ENCODE measurements around the gene WASL.
A peak's percentile ranks its signal among the peaks of the same experiment; 100 is the strongest.
"Not testable (repeated sequence)": the region's sequence is repeated elsewhere in the genome, so short reads cannot be mapped to it uniquely, and the experiment has no call there.

Gene WASL

DNA sequence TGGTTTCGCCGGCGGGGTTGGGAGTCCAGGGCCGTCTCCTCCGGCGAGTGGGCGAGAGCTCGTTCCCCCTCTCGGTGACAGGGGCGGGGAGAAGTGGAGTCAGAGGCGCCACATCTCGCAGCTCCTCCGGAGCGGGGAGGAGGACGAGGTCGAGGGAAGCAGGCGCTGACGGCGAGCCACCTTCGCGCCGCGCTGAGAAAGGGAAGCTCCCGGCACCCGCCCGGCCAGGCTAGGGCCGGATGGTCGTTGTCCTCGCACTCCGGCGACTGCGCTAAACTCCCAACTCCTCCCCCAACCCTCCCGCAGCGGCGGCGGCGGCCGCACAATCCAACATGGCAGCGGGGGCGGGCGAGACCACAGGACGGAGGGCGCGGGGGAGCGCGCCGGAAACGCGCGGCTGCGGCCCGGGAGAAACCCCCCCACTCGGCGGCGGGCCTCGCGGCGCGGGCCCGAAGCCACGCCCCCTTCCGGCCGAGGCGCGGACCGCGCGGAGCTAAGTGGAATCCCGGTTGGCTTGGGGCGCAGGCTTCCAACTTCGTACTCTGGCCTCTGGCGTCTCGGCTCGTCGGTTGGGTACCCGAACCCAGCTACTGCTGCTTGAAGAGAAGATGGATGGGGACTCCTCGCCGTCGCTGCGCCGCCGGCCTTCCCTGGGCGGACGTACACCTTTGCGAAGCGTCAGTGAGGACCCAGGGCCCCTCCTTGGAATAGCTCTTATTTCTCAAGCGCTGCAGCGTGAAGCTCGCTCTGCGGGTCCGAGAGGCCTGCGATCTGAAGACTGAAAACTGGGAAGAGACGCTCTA, at the start of gene WASL:
Gene WASL (minus strand): TSS at position 270 of the 803 bp plus-strand sequence. CDS start 269 bp downstream, at position 1.
- peak; percentile 82 for DNase-seq (ENCODE audit: low spot score)
- FAIRE-seq, result no peak

DNA sequence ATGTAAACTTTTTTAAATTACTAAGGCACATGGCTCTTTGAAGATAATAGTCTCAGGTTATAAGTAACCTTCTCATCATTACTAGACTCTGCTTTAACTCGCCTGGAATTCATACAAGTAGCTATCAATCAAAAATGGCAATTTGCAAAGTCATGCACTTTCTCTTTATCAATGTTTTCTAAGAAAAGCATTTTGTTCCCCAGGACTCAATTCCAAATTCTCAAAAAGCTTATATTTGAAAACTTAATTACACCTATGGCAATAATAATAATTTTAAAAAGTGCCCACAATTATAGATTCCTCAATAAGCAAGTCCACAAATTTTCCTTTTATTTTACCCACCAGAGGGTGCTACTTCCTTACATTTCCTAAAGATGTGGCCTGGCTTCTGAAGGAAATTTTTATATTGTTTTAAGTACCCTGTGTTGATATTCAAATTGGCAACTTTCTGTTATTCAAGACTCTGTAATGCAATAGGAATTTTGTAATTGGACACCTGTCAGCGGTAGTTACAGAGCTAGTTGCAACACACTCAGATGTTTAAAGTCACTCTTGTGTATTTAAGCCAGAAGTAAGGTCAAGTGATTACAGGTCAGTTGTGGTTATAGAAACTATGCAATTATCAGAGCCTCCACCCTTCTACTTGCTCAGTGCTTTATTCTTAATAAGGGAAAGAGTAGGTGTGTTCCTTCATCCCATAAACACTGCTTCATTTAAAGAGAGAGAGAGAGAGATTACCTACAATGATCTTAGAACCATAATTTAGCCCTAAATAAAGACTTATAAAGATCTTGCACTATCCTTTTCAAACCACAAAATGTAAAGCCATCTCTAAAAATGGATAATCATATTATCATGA, 49.1 kb upstream of the WASL start:
- FAIRE-seq (no peak), DNase-seq (ENCODE audit: low spot score) (peak; percentile 31)

DNA sequence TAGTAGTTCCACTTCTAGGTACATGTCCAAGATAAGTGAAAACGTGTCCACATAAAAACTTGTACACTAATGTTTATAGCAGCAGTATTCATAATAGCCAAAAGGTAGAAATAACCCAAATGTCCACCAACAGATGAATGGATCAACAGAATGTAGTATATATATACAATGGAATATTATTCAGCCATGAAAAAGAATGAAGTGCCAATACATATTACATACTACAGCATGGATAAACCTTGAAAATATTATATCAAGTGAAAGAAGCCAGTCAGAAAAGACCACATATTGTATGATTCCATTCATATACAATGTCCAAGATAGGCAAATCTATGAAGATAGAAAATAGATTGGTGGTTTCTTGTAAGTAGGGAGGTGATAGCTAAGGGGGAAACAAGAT, 47.8 kb upstream of the WASL start:
- DNase-seq (ENCODE audit: low spot score) (no peak), FAIRE-seq (no peak)

DNA sequence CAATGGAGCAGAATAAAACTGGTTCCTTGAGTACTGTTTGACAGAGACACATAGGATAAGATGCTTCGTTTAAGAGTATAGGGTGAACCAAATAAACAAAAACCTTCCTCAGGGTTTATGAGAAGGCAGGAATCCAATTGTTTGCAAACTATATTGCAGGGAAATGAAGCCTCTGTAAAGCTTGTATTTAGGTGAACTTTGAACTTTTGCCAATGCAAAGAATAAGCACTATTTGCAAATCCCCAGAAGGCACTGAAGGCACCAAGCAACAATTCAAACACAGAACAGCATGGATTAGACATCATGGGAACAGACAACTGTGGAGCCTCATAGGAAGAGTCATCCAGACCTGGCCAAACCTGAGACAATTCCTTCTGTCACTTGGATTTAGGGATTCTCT, 47.1 kb upstream of the WASL start:
- FAIRE-seq, result no peak
- no peak for DNase-seq (ENCODE audit: low spot score)

DNA sequence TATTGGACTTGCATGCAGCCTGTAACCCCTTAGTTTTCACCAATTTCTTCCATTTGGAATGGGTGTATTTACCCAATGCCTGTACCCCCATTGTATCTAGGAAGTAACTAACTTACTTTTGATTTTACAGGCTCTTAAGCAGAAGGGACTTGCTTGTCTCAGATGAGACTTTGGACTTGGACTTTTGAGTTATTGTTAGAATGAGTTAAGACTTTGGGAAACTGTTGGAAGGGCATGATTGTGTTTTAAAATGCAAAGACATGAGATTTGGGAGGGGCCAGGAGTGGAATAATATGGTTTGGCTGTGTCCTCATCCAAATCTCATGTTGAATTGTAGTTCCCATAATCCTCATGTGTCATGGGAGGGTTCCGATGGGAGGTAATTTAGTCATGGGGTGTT, 46.3 kb upstream of the WASL start:
- not testable (repeated sequence) for DNase-seq (ENCODE audit: low spot score); FAIRE-seq

DNA sequence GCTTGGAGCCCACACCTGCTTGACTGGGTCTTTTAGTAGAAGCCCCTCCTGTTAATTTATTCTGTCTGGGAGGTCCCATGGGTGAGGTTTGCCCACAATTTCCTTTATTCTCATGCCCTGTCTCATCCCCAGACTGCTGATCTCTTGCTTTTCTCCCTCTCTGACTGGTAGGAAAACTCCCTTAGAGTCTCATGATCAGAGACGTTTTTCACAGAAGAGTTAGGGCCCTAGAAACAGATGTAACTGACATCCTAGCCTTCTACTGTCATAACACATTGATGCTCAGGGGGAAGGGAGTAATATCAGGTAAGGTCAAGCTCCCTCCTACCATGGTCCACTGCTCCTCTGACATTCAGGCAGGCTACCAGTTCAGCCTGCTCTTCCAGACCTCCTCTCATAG, 43.7 kb upstream of the WASL start:
- DNase-seq (ENCODE audit: low spot score) (no peak), FAIRE-seq (no peak)

DNA sequence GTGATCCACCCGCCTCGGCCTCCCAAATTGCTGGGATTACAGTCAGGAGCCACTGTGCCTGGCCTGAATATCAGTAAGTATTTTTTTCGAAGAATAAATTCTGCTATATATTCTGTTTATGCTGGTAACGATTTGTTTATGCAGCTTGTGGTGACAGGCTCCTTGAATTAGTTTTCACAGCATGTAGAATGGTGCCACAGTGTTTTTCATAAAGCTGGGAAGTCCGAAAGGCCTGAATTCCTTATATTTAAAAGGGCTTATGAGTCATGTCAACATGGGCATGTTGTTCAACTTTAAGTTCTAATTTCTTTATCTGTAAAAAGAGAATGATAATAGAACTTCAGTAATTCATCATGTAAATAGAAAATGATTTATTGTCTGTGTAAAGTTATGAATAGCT, 42.2 kb upstream of the WASL start:
- FAIRE-seq (no peak), DNase-seq (ENCODE audit: low spot score) (no peak)

DNA sequence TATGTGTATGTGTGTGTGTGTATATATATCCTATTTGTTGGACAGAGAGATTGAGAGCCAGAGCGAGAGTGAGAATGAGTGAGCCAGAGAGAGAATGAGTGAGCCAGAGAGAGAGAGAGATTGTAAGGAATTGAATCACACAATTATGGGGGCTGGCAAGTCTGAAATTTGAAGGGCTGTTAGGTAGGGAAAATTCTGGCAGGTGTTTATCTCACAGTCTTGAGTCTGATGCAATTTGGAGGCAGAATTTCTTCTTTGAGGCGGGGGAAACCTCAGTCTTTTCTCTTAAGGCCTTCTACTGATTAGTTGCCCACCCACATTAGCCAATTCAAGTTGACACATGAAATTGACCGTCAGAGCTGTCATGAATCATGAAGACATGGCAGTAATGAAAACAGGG, 41.0 kb upstream of the WASL start:
- FAIRE-seq (no peak), DNase-seq (ENCODE audit: low spot score) (no peak)

DNA sequence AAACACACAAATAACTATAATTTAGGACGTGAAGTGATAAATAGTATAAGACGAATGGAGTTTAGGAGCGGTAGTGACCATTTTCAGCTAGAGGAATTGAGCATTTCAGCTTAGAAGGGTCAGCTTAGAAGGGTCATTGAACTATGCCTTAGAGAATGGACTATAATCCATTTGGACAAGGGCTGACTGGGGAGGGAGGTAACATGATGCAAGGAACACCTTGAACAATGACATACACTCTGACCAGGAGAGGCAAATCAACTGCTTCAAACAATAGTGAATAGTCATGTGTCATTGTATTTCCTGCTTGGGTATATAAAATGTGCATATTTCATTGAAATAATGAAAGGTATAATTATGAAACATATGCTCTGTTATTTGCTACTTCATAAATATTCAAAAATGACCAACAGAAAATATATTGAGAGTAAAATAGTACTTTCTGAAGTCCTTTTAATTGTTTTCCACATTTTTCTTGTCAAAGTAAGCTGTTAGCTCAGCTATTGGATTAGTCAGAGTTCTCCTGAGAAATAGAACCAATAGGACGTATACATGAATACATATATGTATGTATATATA, 40.5 kb upstream of the WASL start:
- FAIRE-seq (no peak), DNase-seq (ENCODE audit: low spot score) (no peak)

DNA sequence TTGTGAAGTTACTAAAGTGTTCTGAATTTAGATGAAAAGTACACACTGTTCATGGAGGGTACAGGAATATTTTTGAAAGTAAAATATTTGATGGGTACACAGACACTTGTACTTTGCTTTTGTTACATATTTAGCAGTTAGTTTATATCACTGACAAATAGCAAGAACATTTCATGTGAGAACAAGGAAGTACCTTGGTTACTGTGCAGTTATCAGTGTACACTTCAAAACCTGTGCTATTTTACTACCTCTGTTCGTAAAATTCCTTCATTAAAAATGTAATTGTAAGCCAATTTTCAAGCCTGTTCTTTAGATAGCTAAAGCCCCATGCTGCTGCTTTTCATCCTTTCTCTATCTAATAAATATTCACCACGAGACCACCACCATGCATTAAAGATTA, 39.8 kb upstream of the WASL start:
- FAIRE-seq (no peak), DNase-seq (ENCODE audit: low spot score) (no peak)

DNA sequence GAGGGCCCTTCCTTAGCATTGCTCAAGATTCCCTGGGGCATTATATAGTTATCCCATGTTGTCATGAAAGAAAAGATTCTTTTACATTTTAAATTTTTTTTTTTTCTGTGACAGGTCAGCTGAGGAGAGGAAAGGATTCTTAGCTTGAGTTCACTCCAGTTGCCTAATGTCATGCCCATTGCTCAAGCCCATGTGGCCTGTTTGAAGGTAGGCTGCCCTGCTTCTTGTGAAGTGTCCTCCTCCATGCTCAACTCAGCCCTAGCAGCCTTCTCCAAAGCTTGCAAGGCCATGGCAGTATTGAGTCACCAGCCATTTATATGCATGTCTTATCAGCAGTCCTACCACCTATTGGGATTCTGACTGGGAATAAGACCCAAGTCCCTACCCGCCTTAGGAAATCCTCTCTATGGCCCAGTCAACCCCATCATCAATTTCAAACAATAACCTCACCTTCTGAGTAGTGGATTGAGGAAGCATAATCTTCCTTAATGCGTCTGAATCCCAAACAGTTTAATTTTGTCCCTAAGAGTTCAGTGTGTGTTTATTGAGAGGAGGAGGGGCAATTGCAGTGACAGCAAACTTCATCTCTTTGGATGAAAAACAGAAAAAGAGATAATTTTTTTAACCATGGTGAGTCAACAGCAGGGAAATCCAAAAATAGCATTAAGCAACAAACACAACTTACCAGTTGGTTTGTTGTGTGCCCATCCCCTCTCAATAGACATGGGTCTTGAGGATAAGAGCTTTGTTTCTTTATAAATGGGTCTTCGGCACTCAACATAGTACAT, 38.6 kb upstream of the WASL start:
- FAIRE-seq (no peak), DNase-seq (ENCODE audit: low spot score) (no peak)

DNA sequence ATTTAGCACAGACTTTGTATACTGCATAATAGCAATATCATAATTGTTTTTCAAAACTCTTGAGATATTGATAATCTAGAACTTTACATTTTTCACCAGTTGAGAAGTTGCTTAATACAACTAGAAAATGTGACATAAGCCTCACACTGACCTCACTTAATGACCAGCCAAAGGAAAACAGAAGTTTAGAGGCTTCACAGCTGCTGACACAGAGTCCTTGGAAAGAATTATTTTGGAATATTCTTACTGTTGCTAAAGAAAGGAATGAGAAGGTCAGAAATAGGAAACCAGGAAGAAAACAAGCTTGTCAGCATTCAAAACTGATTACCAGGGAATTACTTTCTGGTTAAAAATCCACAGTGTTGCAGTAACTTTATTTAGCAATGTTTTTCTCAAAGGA, 35.5 kb upstream of the WASL start:
- FAIRE-seq (no peak), DNase-seq (ENCODE audit: low spot score) (no peak)

DNA sequence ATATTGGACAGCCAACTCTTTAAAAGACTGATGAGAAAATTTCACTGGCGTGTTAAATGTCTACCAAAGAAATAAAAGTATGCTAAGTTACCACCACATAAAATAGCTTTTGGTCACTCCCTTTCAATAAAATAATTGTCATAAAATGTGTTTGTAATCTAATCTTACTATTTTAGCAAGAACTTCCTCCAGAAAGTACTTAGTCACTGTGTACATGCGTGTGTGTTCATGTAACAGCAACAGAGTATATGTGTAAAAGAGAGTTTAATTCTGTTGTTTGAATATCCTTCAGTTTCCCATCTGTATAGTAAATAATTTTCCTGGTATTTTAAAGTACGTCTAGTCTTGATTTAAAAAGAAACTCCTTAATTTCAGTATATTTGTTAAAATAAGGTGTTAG, 35.0 kb upstream of the WASL start:
- FAIRE-seq (no peak), DNase-seq (ENCODE audit: low spot score) (no peak)

DNA sequence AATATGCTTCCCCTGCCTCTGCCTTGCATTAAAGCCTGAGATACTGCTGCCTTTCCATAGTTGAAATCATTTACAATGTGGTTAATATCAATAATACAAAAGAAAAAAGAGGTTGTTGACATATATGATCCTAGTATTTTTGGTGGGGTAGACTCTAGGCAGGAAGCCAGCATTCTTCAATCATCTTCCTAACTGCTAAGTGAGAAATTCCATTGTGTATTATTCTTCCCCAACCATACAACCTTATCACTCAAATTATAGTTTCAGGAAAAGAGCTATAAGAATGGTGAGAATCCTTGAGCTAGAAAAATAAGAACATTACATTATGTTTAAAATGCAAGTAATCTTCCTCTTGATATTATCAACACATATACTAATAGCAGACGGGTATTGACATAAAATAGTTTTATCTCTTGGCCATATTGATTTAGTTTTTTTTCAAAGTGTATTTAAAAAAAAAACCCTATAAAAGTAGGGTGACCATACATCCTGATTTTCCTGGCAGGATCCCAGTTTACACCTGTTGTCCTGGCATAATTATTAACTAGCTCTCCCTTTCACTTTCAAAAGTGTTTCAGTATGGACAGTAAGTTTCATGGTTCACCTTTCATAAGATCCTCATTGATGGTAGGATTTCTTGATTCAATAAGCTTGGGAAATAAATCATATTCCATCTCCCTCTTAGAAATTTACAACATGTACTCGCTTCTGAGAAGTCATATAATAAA, 33.4 kb upstream of the WASL start:
- DNase-seq (ENCODE audit: low spot score) (no peak), FAIRE-seq (no peak)

DNA sequence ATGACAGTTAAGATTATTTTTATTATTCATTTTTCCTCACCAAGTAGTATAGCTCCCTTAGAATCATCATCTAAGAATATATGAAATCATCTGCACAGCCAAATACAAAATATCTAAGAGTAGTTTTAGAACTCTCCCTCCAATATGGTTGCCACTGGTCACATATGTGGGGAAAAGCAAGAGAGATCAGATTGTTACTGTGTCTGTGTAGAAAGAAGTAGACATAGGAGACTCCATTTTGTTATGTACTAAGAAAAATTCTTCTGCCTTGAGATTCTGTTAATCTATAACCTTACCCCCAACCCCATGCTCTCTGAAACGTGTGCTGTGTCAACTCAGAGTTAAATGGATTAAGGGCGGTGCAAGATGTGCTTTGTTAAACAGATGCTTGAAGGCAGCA, 31.7 kb upstream of the WASL start:
- not testable (repeated sequence) for DNase-seq (ENCODE audit: low spot score); FAIRE-seq

DNA sequence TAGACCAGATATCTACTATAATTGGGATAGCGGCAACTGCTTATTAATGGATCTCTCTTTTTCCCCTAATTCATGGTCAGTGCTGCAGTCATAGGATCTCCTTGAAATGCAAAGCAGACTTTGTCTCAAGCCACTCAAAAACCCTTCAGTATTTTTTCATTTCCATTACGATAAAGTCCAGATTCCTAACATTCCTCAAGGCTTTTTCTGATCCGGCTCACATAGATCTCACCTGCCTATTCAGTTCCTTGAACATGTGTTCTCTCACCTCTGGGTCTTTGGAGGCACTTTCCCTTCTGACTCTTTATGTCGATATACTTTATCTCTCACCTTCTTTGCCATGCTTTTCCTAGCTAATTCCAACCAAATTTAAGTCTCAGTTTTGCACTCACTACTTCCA, 25.7 kb upstream of the WASL start:
- FAIRE-seq (no peak), DNase-seq (ENCODE audit: low spot score) (no peak)

DNA sequence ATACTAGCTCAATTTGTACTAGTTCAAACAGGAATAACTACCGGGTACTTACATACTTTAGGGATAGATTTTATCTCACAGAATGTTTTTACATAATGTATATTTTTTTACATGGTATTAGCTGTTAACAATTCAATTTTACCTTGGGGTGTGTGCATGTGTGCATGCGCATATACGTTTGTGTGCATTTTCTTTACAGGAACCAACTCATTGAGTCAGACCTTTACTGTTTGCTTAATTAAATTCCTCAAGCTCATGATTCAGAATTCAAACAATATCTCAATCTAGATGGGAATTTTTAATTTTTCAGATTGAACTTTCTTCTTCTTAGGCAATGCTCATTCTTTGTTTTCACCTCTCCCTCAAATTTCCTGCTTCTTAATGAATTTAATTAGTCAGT, 24.7 kb upstream of the WASL start:
- no peak for FAIRE-seq
- no peak for DNase-seq (ENCODE audit: low spot score)

DNA sequence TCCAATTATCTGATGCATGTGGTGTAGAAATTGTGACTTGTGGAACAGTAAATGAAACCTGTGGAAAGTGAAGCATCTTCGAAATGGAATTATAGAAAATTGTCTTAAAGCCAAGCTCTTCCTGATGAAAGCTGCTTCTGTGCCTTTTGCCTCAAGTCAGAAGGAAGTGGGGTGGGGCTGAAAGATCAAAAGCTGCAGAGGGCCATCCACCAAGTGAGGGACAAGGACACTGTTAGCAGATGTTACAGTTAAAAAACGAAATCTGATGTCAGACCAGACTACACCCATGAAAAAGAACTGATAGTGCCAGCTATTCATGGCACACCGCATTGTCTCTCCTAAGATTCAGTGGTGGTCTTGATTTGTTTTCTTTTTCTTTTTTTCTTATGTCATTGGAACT, 23.8 kb upstream of the WASL start:
- no peak for FAIRE-seq
- DNase-seq (ENCODE audit: low spot score), result no peak

DNA sequence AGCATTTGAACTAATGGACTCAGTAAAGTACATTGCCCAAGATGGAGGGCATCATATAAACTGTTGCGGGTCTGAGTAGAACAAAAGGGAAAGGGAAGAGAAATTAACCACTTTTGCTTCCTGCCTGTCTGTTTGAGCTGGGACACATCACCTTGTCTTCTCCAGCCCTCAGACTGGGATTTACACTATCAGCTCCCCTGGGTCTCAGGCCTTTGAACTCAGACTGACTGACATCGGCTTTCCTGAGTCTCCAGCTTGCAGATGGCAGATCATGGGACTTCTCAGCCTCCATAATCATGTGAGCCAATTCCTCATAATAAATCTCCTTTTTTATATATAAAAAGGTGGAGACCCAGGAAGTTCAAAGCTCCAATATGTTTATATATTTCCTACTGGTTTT, 23.0 kb upstream of the WASL start:
- no peak for DNase-seq (ENCODE audit: low spot score)
- no peak for FAIRE-seq

DNA sequence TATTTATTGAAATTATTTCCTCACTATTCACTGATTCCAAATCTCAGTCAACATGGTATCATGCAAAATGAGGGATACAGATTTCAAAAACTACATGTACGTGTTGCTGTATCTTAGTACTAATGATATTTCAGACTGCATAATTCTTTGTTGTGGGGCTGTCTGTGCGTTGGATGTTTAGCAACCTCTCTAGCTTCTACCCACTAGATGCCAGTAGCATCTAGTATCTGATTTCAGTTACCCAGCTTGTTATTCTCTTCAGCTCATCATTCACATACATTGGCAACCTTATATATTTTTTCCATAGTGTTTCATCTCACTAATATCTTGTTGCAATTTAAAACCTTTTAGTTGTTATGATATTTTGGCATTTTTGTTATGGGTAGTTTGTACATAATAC, 22.5 kb upstream of the WASL start:
- DNase-seq (ENCODE audit: low spot score) (no peak), FAIRE-seq (no peak)

DNA sequence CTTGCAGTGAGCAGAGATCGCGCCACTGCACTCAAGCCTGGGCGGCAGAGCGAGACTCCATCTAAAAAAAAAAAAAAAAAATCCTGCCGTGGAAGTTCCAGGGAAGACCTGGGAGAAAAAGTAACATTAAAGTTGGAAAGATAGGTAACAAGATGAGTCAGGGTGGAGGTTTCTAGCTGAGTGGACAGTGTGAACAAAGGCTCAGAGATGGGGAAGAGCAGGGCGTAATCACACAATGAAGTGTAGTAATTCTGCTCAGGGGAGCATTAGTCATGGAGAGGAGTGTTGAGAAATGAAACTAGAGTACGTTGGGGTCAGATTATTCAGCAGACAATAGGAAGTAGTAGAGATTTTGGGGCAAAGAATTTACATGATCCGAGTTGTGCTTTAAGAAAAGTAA, 21.6 kb upstream of the WASL start:
- peak; percentile 35 for DNase-seq (ENCODE audit: low spot score)
- FAIRE-seq, result no peak
